ENCODE results near the gene MPST.

- TF ChIP-seq CTCF (IDR thresholded peaks at IDR 0.05) (no peak), POLR2A (IDR thresholded peaks at IDR 0.05) (no peak)
These were observed 11.2 kb downstream of the MPST start for GRCh38 chr22:37030560-37031281.

Data from adrenal gland (tissue), 5 donors.